Mucosa of stomach (tissue), 1 donor: ENCODE data around the gene SNRPN.

ENCODE experiments used
- H3K27me3 ChIP-seq: one replicate; pipeline ENCODE4 v1.7.0; 2013; ENCODE audit warnings: mild to moderate bottlenecking, low read length; ENCODE audit not compliant: control insufficient read depth, insufficient read depth
- H3K36me3 ChIP-seq: one replicate; pipeline ENCODE4 v1.7.0; 2013; ENCODE audit warnings: low read length; ENCODE audit not compliant: control insufficient read depth, insufficient read depth
- H3K4me1 ChIP-seq: one replicate; pipeline ENCODE4 v1.7.0; 2013; ENCODE audit warnings: mild to moderate bottlenecking, low read length; ENCODE audit not compliant: control insufficient read depth, insufficient read depth
- H3K4me3 ChIP-seq: one replicate; pipeline ENCODE4 v1.7.0; 2013; ENCODE audit warnings: low read length
- H3K9ac ChIP-seq: one replicate; pipeline ENCODE4 v1.7.0; 2013; ENCODE audit warnings: mild to moderate bottlenecking, low read length, moderate library complexity
- H3K9me3 ChIP-seq: one replicate; pipeline ENCODE4 v1.7.0; 2013; ENCODE audit warnings: mild to moderate bottlenecking, low read length, moderate library complexity; ENCODE audit not compliant: control insufficient read depth
- donor health status: Pancreatic carcinoma.

Gene SNRPN

DNA sequence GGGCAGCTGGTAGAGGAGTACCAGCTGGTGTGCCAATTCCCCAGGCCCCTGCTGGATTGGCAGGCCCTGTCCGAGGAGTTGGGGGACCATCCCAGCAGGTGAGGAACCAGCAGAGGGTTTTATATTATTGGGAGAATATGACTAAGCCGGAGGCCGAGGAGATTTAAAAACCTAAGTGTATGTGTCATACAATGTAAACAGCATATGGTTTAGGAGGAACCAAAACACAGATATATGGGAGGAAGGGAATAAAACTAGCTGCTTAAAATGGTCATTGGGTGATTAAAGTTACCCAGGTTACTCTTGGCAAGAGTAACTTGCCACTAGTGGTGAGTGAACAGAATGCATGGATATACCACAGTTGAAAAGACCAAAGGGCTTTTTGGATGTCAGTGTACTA lies 22.1 kb downstream of the SNRPN start:
- Histone ChIP-seq H3K4me3 (no peak overlapping the region), H3K9me3 (no peaks in the 10 kb centered on the region), H3K27me3 (no peaks in the 10 kb centered on the region), H3K36me3 (no peaks in the 10 kb centered on the region), H3K4me1 (no peaks in the 10 kb centered on the region), H3K9ac (no peak overlapping the region)

DNA sequence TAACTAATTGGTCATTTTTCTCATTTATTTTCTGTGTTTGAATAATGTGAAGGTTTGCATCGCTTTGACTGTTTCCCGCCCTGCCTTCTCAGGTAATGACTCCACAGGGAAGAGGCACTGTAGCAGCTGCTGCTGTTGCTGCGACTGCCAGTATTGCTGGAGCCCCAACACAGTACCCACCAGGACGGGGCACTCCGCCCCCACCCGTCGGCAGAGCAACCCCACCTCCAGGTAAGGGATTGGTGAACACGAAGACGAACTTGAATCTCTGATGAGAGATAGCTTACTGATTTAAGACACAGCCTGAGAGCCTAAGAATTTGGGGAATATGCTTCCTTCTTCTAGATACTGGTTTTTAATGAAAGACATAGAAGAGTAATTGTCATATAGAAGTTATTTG lies 22.9 kb downstream of the SNRPN start:
- no peak overlapping the region for H3K4me3 ChIP-seq
- no peaks in the 10 kb centered on the region for H3K9me3 ChIP-seq
- no peak overlapping the region for H3K9ac ChIP-seq
- no peaks in the 10 kb centered on the region for H3K27me3 ChIP-seq
- no peaks in the 10 kb centered on the region for H3K36me3 ChIP-seq
- H3K4me1 ChIP-seq, result no peaks in the 10 kb centered on the region

DNA sequence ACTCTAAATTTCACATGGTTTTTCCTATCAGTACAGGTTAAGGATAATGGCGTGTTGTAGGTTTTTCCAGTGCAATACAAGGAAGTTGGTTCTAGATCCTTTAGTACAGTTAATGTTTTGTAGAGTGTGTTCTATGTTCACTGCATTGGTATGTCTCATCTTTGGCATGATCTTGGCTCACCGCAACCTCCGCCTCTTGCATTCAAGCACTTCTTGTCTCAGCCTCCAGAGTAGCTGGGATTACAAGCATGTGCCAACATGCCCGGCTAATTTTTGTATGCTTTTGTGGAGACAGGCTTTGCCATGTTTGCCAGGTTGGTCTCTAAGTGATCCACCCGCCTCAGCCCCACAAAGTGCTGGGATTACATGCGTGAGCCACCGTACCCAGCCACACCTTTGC lies 30.4 kb downstream of the SNRPN start:
- Histone ChIP-seq H3K36me3 (no peaks in the 10 kb centered on the region), H3K4me3 (no peak overlapping the region), H3K9me3 (no peaks in the 10 kb centered on the region)

DNA sequence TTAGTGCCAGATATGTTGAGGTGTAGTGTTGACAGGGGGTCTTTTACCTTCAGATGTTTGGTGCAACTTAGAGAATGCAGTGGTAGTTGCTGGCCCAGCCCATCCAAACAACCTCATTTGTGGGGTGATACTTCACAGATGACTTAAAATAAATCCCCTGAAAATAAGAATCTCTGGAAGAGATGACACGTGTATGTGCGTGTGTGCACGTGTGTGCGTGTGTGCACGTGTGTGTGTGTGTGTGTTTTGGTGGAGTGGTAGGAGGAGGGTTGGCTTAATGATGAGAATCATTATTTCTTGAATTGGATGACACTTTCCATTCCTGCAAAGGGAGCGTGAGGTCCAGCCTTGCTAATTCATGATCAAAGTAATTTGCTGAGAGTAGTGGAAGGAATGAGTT lies 31.9 kb downstream of the SNRPN start:
- H3K4me1 ChIP-seq, result no peaks in the 10 kb centered on the region
- H3K36me3 ChIP-seq, result no peaks in the 10 kb centered on the region
- H3K9me3 ChIP-seq, result no peaks in the 10 kb centered on the region
- no peak overlapping the region for H3K4me3 ChIP-seq
- H3K27me3 ChIP-seq, result no peaks in the 10 kb centered on the region
- H3K9ac ChIP-seq, result no peak overlapping the region

More for the DNA sequence above, 30.4 kb downstream of the SNRPN start:
- Histone ChIP-seq H3K4me1 (no peaks in the 10 kb centered on the region), H3K9ac (no peak overlapping the region), H3K27me3 (no peaks in the 10 kb centered on the region)

DNA sequence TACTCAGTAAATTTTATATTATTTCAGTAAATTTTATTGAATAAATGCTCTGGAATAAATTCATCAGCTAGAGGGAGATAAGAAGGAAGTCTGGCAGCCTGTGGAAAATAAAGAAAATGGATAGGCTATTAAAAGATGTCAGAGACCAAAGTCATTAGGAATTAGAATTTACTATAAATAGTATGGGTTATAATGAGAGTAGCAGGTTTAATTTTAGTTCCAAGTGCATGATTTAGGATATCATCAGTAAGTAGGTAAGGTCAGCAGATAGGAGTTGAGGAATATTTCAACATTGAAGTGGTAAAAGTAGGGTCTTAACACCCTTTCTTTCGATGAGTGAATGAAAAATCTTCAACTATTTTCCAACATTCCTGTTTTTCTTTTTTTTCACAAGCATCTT lies 64.6 kb downstream of the SNRPN start:
- Histone ChIP-seq H3K4me1 (no peaks in the 10 kb centered on the region), H3K9me3 (peaks cover 4% of the 10 kb centered on the region), H3K36me3 (no peaks in the 10 kb centered on the region), H3K4me3 (no peak overlapping the region), H3K27me3 (no peaks in the 10 kb centered on the region), H3K9ac (no peak overlapping the region)

DNA sequence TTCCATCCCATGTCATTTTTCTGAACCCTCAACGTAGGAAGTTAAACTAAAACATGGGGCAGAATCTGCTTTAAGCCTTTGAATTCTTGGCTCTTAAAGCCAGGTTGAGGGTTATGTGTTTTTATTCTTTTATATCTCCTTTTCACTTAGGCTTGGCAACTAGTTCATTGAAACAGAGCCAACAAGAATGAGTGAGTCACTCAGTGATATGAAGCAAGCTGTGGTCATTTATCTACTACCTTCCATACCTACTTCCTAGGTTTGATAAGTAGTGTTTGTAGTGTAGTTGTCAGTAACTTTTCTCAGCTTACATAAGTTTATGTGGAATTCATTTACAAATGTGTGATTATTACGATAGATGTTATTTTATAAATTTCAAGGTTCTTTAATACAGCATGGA lies 67.4 kb downstream of the SNRPN start:
- H3K9ac ChIP-seq, result no peak overlapping the region
- no peaks in the 10 kb centered on the region for H3K27me3 ChIP-seq
- no peaks in the 10 kb centered on the region for H3K4me1 ChIP-seq
- H3K4me3 ChIP-seq, result no peak overlapping the region
- peaks cover 4% of the 10 kb centered on the region for H3K9me3 ChIP-seq
- no peaks in the 10 kb centered on the region for H3K36me3 ChIP-seq
